Choroid plexus epithelial cell (primary cell): ENCODE measurements around the gene TSTD2.
A peak's percentile ranks its signal among the peaks of the same experiment; 100 is the strongest.

Source experiments
- DNase-seq: peaks from one replicate; pipeline ENCODE4 v3.0.0-alpha.2; 2010; ENCODE audit warnings: low read depth
- H3K4me3 ChIP-seq: 2 replicates; pipeline ENCODE4 v1.5.1; 2011; ENCODE audit warnings: low read depth, mild to moderate bottlenecking, control low read depth, low read length, moderate library complexity
- CTCF ChIP-seq: conservative IDR thresholded peaks from 2 replicates; pipeline ENCODE4 v1.5.1; 2011; ENCODE audit warnings: low read depth, mild to moderate bottlenecking, control low read depth, inconsistent platforms, low read length, moderate library complexity

Gene TSTD2

DNA sequence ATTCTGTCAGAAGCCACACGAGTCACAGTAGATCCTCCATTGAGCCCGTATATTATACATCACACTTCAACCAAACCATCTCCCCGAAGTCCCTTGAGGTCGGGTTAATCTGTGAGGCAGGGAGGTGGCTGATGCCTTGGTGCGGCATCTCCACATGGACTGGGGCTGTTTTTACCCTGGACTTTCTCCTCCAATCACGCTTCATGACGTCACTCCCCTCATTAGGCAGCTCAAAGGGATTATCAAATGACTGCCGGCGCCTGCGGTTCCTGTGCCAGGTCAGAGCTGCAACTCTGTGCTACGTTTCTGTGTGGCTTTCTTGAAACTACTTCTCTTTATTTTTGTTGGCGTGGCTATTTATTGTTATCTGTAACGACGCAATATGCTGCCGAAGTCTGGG, 78.0 kb downstream of the TSTD2 start:
- no peak for TF ChIP-seq CTCF
- peak; percentile 35 for DNase-seq
- no peak overlapping the region for H3K4me3 ChIP-seq

DNA sequence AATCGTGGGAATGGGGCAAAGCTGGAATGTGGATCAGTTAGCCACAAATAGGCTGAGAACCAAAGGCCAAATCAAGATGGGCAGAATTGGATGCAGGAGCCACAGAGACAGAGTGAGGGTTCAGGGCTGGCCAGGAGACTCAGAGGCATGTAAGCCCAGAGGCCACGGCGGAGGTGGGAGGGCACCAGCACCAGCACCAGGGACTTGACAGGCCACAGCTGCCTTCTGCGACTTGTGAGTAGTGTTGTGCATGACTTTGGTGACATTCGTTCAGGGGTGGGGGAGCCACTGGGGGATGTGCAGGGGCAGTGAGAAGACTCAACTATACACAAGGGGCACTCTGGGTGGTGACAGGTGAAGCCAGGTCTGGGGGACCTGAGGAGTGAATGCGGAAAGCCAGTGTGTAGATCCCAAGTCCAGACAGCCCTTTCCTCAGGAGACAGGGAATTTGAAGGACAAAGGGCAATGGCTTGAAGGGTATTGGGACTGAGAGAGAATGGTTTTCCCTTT, 78.5 kb downstream of the TSTD2 start:
- no peak for TF ChIP-seq CTCF
- DNase-seq: no peak
- H3K4me3 ChIP-seq: no peak overlapping the region

DNA sequence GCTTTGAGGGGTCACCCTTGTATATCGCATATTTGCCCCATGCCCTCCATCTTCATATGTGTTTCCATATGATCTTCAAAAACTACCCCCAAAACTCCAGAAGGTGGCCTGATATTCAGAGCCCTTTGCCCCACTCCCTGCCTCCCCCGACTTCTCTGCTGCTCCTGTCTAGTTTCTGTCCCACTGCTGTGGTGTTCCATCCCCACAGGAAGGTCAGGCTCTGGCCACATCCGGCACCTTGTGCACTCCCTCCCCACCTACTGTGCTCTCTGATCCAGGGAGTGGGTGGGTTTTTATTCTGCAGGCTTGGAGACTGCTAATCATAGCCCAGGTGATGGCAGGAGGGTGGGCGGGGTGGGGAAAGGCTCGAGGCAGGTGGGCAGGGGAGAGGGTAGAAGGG, 79.3 kb downstream of the TSTD2 start:
- no peak overlapping the region for H3K4me3 ChIP-seq
- DNase-seq: no peak
- no peak for TF ChIP-seq CTCF

- DNase-seq: no peak
- no peak for TF ChIP-seq CTCF
Observed at GRCh38 chr9:97553141-97553540, 80.0 kb downstream of the TSTD2 start.

GRCh38 chr9:97551308-97551707, 81.9 kb downstream of the TSTD2 start:
- DNase-seq: no peak
- TF ChIP-seq CTCF: no peak
- H3K4me3 ChIP-seq: no peak overlapping the region

More at GRCh38 chr9:97553141-97553540, 80.0 kb downstream of the TSTD2 start:
- H3K4me3 ChIP-seq: no peak overlapping the region

GRCh38 chr9:97550386-97550785, 82.8 kb downstream of the TSTD2 start:
- TF ChIP-seq CTCF: no peak
- H3K4me3 ChIP-seq: no peak overlapping the region
- no peak for DNase-seq
